ENCODE results near the gene ARHGEF28.

ARHGEF28 gene, protein sequence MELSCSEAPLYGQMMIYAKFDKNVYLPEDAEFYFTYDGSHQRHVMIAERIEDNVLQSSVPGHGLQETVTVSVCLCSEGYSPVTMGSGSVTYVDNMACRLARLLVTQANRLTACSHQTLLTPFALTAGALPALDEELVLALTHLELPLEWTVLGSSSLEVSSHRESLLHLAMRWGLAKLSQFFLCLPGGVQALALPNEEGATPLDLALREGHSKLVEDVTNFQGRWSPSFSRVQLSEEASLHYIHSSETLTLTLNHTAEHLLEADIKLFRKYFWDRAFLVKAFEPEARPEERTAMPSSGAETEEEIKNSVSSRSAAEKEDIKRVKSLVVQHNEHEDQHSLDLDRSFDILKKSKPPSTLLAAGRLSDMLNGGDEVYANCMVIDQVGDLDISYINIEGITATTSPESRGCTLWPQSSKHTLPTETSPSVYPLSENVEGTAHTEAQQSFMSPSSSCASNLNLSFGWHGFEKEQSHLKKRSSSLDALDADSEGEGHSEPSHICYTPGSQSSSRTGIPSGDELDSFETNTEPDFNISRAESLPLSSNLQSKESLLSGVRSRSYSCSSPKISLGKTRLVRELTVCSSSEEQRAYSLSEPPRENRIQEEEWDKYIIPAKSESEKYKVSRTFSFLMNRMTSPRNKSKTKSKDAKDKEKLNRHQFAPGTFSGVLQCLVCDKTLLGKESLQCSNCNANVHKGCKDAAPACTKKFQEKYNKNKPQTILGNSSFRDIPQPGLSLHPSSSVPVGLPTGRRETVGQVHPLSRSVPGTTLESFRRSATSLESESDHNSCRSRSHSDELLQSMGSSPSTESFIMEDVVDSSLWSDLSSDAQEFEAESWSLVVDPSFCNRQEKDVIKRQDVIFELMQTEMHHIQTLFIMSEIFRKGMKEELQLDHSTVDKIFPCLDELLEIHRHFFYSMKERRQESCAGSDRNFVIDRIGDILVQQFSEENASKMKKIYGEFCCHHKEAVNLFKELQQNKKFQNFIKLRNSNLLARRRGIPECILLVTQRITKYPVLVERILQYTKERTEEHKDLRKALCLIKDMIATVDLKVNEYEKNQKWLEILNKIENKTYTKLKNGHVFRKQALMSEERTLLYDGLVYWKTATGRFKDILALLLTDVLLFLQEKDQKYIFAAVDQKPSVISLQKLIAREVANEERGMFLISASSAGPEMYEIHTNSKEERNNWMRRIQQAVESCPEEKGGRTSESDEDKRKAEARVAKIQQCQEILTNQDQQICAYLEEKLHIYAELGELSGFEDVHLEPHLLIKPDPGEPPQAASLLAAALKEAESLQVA (N-terminal part only)

DNA sequence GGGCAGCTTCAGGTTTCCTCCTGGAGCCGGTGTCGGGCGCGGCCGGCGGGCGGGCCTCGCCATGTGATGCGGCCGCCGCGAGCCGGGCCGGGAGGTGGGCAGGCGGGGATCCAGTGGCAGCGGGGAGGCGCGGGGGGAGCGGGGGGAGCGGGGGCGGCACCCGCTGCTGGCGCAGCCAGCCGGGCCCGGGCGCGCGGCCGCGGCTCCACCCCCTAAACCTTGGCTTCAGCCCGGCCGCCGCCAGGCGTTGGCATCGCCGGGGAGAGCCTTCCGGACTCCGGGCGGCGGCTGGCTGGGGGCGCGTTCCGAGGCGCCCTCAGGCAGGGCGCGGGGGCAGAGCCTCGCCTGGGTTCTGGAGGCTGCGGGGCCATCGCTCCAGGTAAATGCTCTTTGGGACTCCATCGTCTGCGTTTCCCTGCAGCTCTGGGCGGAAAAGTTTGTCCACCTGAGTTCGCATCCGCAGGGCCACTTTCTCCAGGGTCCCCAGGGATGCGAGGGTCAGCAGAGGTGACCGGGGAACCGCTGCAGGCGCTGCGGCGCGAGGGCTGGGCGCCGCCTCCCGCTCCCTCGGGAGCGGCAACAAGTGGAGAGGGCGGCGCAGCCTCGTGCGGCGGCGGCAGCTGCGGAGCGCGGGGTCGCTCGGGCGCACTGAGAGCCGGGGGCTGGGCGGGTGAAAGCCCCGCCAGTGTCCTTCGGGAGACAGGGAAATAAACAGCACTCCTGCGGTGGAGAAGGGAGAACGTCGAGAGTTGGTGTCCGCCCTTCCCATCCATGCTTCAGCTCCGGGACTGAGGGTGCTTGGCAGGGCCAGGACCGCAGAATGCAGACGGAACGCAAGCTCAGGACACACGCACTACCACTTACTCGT is at the start of gene ARHGEF28:
TSS of gene ARHGEF28 (plus strand) at position 253 of the 868 bp plus-strand sequence. CDS start 58,656 bp downstream, outside the sequence.
- in situ Hi-C loops (cut with HindIII; ENCODE audit: low sequenced_read_pairs), result no loop called here

GRCh38 chr5:73582285-73583145 is 43.5 kb upstream of the ARHGEF28 start:
- in situ Hi-C loops (cut with HindIII; ENCODE audit: low sequenced_read_pairs), result no loop called here

GRCh38 chr5:73587923-73588322 is 38.1 kb upstream of the ARHGEF28 start:
- in situ Hi-C loops (cut with HindIII; ENCODE audit: low sequenced_read_pairs), result no loop called here

DNA sequence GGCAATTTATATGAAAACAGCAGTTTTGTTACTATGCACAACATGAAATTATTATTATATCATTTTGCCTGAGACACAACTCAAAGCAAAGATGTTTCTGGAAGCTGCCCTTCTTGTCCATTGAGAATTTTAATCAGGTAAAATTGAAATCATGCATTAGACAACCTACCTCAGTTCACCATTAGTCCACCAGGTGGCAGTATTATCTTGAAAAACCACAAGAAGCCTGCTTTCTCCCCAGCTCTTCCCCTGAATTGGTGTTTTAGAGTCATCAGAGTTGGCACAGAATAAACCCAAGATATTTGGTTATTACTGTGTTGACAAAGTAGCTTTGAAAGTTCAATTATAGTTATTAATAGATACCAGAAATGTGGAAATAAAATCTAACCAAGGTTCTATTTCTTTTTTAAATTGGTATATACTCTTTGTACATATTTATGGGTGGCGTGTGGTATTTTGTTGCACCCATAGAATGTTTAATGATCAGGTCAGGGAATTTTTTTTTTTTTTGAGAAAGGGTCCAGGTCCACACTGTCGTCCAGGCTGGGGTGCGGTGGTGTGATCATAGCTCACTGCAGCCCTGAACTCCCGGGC is 34.8 kb upstream of the ARHGEF28 start:
- in situ Hi-C loops (cut with HindIII; ENCODE audit: low sequenced_read_pairs), result loop anchor here (5.0 kb wide), 1 partner anchor 191 kb away; no protein-coding TSS in a partner anchor

- in situ Hi-C loops (cut with HindIII; ENCODE audit: low sequenced_read_pairs), result loop anchor here (5.0 kb wide), 1 partner anchor 190 kb away; no protein-coding TSS in a partner anchor
These were observed 34.1 kb upstream of the ARHGEF28 start for GRCh38 chr5:73591698-73592501.

- in situ Hi-C loops (cut with HindIII; ENCODE audit: low sequenced_read_pairs), result loop anchor here (5.0 kb wide), 1 partner anchor 190 kb away; no protein-coding TSS in a partner anchor
These were observed 33.4 kb upstream of the ARHGEF28 start for GRCh38 chr5:73592551-73592950.

GRCh38 chr5:73596705-73597328 is 29.2 kb upstream of the ARHGEF28 start:
- in situ Hi-C loops (cut with HindIII; ENCODE audit: low sequenced_read_pairs), result no loop called here

DNA sequence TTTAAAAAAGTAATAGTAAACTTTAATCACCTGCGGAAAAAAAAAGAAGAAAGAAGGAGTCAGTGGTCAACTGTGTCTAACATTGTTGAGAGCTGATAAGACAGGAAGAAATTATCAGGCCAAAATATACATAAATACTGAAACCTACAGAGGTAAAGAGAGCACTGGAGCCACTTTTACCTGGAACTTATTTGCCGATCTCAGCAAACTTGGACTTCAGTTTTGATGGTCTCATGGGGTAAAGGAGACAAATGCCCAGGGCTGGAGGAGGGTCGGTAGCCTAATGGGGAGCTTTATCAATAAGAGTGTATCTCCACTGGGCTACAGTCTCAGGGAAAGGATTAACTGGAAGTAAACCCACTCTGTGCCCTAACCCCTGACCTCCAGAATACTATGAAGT is 26.6 kb upstream of the ARHGEF28 start:
- in situ Hi-C loops (cut with HindIII; ENCODE audit: low sequenced_read_pairs), result no loop called here

DNA sequence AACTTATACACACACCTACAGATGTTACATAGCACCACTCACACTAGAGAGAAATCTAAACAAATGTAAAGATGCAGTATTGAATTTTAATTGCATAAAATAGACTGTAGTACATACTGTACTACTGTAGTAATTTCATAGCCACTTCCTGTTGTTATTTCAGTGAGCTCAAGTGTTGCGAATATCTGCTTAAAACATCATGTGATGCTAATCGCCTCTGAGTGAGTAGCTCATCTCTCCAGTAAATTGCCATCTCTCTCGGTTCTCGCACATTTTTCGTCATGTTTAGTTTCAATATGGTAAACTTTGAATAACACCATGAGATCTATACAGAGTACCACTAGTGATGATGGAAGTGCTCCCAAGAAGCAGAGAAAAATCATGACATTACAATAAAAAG is 22.0 kb upstream of the ARHGEF28 start:
- in situ Hi-C loops (cut with HindIII; ENCODE audit: low sequenced_read_pairs), result no loop called here

GRCh38 chr5:73605223-73606087 is 20.5 kb upstream of the ARHGEF28 start:
- in situ Hi-C loops (cut with HindIII; ENCODE audit: low sequenced_read_pairs), result no loop called here

DNA sequence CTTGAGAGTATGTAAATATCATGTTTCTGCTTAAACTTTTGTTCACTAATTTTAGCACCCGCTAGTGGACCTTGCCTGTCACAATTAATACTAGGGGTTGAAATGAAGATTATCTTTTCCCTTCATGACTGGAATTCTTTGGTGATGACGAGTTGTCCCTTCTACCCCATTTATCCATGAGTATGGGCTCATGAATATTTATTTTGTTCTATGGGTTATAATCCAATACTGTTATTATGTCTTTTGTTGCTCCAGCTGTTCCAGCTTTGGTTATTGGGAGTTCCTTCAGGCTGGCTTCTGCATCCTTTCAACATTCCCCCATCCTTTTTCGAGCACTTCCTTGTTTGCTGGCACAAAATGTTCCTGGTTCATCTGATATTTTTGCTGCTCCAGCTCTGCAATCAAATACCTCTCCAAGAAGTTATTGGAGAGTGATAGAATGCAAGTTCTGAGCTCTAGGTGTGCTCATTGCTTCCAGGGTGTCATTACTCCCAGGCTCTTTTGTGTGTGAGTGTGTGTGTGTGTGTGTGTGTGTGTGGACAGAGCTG is 19.7 kb upstream of the ARHGEF28 start:
- in situ Hi-C loops (cut with HindIII; ENCODE audit: low sequenced_read_pairs), result no loop called here

GRCh38 chr5:73607228-73607627 is 18.8 kb upstream of the ARHGEF28 start:
- in situ Hi-C loops (cut with HindIII; ENCODE audit: low sequenced_read_pairs), result no loop called here

DNA sequence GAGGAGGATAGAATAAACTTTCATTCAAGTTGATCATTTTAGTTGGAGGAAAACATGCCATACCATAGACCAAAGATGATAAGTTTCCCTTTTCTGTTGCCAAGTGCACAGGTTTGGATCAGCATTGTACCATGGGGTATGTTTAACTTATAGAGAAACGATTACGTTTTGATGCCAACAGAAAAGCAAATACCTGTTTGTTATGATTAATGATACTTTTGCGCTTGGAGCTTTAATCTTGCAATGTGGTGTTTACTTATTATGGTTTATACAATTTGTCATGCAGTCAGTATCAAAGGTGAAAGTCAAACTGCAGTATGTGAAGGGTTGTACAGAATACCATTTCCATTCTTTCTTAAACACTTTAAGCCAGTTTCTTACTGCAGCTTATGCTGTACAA is 13.2 kb upstream of the ARHGEF28 start:
- in situ Hi-C loops (cut with HindIII; ENCODE audit: low sequenced_read_pairs), result no loop called here

- in situ Hi-C loops (cut with HindIII; ENCODE audit: low sequenced_read_pairs), result no loop called here
These were observed 10.9 kb upstream of the ARHGEF28 start for GRCh38 chr5:73615085-73615484.

DNA sequence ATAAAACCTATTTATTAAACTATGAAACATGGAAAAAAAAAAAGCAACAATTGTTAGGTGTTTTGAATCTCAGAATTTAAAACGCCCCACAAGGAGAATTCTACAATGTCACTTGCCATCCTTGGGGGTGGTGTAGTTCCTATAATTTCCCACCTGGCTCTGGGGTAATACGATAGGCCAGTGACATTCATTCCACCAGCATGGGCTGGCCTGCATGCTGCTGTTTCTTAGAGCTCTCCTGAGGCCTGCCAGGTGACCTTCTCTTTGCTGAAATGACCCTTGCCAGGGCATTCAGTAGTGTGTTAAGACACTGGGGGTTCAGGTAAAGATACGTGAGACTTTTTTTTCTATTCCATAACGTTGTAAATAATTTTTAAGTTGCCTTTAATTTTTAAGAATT is 10.0 kb upstream of the ARHGEF28 start:
- in situ Hi-C loops (cut with HindIII; ENCODE audit: low sequenced_read_pairs), result no loop called here

All from endothelial cell of hepatic sinusoid (primary cell).